Measurements from ENCODE around the gene CCDC34.

Gene CCDC34

DNA sequence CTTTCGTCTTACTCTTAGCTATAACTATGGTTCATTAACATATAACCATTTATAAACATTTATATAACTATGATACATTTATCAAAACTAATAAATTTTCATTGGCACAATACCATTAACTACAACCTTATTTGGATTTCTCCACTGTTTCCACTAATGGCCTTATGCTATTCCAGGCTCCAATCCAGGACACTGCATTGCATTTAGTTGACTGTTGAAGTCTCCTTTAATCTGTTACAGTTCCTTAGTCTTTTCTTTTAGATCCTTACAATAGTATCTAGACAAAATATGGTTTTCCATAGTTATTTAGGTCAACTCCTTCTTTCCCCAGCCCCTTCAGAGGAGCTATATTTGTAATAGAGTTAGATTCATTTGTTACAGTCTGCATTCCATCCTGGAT, 47.2 kb downstream of the CCDC34 start:
- no peak for DNase-seq

DNA sequence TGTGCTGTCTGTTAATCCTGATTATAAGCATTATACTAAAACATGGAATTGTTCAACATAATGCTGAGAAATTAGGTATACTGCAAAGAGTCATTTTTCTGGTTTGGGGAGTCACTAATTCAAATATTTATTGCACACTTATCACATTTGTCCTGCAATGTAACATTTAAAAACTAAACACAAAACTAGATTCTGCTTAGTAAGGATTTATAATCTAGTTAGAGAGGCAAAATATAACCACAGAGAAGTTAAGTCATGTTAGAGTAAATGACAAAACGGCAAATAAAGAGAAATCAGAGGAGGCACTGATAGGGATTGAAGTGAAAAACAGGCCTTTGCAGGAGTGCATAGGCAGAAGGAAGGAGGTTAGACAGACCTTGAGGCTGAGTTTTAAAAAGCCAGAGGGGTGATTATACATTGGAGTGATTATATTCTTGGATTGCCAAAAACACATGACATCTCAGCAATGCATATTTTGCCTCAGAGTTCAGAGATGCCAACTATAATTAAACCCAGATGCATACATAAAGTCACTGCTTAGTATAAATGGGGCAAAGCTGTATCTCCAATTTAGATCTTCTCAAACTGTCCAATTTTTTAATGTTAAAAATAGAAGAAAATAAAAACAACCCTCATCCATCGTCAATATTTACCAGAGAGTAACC, 49.7 kb downstream of the CCDC34 start:
- no peak for DNase-seq

DNA sequence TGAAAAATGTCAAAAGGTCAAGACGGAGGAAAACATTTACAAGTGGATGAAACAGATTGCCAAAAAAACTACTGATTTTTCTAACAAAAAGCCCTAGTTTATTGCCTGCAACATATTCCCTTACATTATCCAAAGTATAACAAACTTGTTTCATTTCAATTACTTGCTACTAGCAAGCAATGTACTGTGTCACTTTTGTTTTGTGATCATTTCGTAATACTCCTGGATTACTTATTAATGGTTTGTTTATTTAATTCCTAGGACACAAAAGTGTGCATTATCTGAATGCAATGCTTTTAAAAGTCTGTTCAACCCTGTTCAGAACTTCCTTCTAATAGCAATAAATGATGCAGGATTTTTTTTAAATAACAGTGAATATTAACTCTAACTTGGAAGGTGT, 50.9 kb downstream of the CCDC34 start:
- no peak for DNase-seq

DNA sequence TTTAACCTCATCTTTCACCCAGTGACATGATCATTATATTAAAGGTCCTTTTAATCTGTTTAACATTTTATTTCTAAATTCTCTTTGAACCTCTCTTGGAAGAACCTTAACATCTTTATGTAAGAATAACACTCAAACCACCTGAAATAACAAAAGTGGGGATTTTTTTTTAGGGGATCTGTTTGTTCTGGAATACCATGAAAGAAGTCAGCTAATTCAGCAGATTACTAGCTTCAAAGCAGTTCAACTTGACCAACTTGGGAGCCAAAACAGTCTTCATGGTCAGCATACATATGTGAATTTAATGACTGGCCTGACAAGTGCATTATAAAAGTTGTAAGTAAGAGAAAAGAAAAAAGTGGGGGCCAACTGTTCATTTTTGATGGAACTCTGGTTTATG, 52.3 kb downstream of the CCDC34 start:
- no peak for DNase-seq

DNA sequence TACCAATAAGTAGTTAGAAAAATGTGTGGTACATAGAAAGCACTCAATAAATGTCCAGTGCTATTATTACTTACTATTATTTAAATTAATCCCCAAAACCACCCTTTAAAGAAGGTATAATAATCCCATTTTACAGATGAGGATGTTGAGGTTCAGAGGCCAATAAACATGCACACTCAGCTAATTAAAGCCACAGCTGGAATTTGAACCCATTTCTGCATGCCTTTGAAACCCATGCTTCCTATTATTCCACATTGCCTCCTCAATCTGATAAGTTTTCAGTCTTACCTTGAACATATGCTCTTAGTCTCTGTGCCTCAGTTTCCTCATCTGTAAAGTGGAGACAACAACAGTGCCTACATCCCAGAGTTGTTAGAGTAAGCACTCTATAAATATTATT, 52.8 kb downstream of the CCDC34 start:
- no peak for DNase-seq

DNA sequence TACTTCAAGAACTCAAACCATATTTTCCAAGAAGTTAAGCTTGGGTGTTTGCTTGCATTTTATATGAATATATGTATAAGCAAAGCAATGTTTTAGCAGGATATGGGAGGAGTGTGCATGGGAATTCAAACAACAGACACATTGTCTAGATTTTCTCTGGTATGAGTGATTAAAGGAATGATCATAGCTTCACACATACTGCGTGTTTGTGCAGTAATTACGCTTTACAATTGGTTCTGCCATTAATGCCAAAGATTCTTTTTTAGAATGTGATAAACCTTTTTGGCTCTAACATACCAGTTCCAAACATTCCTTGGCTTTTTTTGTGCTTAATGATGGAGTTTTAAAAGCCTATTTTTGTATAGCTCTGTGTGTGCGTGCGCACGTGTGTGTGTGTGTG, 54.0 kb downstream of the CCDC34 start:
- DNase-seq, result no peak

DNA sequence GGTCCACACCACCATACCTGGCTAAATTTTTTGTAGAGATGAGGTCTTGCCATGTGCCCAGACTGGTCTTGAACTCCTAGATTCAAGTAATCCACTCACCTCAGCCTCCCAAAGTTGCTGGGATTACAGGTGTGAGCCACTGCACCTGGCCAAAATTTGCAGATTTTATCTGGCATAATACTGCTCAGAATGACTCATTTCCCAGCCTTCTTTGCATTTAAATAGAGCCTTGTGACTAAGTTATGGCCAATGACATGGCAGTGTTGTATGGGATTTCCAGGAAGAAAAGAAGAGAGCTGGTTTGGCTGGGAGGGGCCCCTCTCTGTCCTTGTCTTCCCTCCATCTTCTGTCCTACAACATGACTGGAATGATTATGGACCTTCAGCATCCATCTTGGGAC, 55.8 kb downstream of the CCDC34 start:
- DNase-seq, result no peak

DNA sequence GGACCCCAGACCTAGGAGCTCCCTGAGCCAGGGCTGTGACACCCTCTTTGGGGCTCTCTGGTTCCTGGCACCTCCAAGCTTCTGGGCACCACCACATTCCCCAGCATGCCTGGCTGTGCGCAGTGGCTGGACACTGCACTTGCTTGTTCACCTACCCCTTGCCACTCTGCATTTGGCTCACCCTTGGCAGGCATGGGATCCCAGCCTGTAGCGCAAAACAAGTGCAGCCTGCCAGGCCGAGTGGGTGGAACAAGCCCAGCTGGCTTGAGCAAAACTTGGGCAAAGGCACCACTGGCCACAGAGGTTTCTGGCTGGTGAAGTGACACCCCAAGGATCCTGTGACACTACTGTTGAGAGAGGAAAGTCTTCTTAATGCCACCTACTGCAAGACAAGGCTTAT, 57.3 kb downstream of the CCDC34 start:
- DNase-seq, result no peak

DNA sequence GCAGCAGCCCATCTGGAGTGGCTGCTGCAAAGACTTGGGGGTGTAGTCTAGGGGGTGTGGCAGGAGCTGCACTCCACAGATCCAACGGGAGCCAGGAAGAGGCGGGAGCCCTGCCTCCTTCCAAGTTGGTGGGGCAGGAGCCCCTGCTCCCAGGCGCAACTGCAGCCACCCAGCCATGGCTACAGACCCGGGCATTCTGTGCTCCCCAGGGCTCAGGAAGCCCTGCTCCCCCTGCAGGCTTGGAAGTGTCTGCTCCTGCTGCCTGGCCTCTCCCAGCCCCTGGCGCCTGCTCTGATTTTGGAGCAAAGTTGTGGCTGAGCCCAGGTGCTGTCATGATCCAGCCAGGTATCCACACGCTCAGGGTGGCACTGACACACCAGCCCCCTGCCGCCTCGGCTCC, 58.5 kb downstream of the CCDC34 start:
- DNase-seq, result no peak

DNA sequence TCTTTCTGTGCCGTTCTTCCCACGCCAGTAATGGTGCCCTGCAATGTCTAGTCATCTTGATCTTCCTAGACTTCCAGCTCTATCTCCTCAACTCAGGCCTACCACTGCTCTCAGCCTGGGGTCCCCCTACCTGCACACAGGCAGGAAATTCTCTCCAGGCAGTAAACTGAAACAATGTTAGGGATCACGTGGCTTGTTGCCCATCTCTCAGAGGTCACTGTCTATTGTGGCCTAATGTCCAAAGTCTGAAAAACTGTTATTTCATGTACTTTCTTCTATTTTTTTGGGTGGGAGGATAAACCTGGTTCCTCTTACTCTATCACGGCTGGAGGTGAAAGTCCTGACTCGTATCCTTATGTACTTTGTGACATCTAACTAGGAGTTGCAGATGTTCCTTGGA, 59.1 kb downstream of the CCDC34 start:
- DNase-seq, result no peak

DNA sequence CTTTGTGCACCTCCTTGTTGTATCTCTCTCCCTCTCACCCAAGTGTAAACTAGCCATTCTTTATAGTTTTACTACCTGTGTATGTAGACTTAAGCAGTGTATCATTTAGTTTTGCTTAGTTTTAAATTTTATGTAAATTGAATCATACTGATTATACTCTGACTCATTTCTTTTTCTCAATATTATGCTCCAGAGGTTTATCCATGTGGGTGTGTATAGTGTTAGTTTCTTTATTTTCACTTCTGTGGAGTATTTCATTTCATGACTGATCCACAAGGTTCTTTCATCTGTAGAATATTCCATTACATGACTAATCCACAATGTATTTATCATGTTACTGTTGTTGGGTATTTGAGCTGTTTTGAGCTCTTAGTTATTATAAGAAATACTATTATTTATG, 62.0 kb downstream of the CCDC34 start:
- DNase-seq, result no peak

DNA sequence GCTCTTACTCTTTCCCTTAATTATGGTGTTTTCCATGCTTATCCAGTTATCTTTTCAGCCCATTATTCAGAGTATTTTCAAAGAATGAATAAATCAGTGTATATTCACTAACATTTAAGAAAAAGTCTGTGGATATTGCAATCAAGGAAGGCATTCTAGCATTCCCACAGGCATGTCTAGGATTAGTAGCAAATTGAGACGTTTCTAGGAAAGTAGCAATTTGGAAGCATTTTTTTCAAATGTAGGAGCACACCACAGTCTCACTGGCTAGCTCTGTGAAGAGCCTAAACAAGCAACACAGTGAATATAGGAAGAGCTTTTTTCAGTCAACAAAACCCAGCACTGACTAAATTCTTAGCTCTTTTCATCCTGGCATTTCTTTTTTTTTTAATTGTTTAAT, 65.4 kb downstream of the CCDC34 start:
- DNase-seq, result no peak

DNA sequence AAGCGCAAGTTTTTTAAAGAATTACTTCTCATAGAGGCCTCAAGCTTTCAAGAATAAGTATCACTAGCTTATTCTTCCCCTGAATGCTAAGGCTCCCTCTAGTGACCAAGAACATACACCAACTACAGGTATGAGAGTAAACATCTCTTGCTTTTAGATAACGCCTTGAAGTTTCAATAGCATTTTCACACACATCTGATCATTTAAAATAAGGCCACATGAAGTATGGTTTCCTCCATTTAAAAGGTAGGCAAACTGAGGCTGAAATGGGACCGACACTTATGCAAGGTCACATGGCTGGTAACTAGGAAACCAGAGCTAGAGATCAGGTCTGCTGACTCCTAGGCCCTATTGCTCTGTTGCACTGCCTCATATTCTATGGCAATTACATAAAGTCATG, 66.5 kb downstream of the CCDC34 start:
- no peak for DNase-seq

DNA sequence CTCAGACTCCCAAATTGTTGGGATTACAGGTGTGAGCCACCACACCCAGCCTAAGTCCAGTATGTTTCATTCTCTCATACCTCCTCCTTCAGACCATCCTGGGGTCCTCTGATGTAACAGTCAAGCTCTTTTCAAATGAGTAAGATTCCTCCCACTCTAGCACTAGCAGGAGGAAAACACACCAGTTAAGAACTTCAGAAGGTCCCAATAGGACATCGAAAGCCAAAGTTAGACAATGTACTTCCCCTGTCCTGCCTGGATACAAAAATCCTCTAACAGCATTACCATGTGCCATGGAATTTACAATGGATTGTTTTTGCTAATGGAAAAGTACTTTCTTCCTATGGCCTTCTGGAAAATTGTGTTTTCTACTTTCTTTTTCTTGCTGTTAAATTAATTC, 67.1 kb downstream of the CCDC34 start:
- no peak for DNase-seq

DNA sequence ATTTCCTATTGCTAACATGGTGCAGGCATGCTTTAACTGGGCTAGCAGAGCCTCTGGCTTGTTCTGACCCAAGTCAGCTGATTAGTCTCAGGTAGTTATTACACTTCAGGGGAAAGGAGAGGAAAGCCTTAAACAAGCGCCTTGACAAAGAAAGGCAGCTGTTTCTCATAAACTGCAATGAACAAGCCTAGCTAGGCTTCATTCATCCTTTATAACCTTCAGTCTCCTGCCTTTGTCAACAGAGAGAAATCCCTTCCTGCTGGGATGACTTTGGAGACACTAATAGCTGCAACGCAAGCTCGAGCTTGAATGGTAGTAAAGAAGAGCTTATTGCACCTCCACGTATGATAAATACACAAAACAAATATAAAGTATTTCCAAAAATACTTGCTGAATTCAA, 68.4 kb downstream of the CCDC34 start:
- DNase-seq, result no peak

DNA sequence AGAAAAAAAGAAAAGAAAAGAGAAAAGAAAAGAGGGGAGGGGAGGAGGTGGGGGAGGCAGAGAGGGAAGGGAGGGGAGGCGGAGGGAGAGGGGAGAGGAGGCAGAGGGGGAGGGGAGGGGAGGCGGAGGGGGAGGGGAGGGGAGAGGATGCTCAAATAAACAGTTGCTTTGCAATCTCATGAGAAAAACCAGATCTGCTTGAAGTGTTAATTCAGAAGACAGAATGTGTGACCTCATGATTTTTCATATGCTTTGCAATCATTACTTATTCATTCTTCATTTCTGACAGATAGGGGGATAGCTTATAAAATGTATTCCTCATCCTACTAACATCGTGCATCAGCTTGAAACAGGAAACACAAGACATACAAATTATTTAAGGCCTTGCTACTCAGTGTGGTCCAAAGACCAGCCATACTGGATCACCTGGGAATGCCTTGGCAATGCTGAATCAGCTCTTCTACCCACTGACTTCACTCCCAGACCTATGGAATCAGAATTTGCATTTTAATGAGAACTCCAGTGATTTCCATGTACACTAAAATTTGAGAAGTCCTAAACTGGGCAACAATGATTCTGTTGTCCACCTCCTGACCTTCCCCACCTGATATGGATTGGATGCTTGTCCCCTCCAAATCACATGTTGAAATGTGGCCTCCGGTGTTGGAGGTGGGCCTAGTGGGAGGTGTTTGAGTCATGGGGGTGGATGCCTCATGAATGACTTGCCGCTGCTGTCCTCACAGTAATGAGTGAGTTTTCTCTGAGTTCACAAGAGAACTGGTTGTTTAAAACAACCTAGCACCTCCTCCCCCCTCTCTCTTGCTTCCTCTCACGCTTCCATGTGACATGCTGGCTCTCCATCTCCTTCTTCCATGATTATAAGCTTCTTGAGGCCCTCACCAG, 69.2 kb downstream of the CCDC34 start:
- no peak for DNase-seq

DNA sequence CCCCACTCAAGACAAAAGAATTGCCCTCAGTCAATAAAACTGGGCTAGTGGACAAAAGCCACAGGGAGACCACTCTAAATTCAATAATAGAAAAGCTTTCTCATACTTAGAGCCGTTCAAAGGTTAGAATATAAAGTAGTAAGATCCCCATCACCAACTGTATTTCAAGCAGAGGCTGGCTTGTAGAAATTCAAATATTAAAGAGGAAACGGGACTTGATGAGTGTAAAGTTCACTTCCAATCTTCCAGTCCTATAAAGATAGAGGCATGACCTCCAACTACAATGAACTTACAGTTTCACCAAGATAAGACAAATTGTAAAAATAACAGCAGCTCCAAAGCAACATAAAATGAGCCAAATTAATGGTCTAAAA, 70.4 kb downstream of the CCDC34 start:
- DNase-seq, result no peak

DNA sequence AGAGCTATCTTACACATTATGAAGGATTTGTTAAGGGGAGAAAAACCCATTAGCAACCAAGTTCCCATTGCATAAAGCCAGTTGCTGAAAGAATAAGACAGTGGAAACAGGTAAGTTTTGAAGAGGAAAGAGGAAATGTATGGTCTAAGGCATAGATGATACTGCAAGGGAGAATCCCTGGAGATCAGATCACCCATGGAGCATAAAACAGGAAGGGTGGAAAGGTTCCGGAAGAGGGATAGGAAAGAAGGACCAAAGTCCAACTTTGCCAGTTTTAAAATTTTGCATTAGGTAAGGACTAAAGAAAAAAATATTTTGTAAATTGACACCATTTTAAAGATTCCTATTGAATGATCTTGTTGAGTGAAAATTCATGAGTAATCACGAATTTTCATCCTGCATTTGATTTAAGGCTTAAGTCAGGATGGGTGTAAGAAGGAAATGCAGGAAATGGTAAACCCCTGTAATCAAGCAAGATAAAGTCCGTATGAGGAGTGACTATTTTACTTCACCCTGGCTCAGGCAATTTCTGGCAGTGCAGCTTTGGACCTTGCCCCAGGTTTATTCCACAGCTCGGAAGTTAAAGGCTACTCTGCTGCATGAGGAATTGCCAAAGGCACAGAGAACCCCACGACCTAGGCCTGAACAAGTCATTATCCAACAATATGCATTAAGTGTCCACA, 70.9 kb downstream of the CCDC34 start:
- no peak for DNase-seq

DNA sequence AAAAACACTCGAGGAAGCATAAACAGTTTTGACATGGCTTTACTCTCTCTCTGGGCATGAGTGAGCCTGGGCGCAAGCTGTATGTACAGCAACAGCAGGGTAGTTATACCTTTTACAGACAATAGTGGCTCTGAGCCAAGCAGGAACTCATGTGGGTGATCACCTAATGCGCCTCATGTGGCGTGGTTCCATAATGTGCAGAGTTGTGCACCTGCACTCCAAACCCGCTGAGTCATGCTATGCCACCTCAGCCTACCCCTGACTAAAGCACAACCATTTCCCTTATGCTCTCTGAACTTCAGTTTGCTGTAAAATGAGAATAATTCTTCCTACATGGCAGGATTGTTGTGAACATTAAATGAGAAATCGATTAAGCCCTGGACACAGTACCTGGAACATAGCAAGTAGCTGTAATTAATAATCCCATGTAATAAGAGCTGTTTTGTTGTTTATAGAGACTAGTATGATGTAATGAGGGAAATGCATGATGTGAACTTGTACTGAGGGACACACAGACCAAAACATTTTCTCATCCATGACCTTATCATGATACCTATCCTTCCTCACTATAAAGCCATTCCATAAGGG, 71.6 kb downstream of the CCDC34 start:
- DNase-seq, result no peak

DNA sequence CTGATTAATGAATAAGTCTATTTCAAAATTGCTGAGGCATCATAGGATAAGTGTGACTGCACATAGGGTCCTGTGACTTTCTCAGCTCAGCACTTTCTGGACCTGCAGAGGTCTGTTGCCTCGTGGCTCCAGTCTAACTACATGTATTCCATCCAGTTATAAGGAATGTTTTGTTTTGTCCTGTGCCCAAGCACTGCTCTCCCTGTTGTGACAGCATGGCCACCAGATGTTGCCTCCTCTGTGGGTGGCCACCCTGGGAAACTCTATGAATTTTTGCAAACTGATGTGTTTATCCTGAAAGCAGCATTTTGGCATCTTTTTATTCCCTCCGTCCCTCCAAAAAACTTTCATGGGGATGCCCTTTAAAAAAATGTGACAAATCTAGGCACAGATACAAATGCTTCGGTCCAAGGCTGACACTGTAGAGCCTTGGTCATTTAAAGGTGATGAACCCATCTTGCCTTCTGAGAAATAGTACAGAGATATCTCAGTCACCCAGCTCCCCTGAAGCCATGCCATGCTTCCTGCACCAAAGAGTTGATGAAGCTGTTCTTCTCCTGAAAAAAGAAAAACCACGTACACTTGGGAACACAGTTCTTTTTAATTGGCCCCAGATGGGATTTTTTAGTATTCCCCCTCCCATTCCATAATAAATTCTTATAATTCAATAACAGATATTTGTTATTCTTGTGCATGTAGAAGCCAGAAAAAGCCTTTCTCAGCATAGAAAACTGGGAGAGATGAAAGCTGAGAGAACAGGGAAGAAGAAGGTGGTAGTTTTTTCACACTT, 72.6 kb downstream of the CCDC34 start:
- no peak for DNase-seq

All from KG1 (cell line).